Measurements from ENCODE around the gene RP2. TPM values are rescaled to one million over a fixed set of nuclear protein-coding genes. Genes with fewer than 3 reads are reported as not detected.

RP2 gene
- total and polyA plus RNA-seq, 4 donors, result 3.2 to 11.5 (median 7.3) TPM

DNA sequence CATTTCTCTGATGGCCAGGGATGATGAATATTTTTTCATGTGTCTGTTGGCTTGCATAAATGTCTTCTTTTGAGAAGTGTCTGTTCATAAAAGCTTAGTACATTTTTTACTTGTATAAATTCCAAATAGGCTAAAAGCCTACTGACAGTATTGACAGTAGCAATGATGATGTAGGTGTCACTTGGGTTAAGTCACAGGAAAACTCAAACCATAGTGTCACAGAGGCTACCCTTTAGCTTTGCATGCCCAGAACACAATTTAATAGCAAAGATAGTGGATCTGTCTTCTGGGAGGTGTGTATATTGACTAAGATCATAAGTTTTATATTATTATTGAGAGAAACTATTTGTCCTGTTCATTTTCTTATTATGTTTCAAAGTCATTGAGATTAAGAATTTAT, 8.1 kb downstream of the RP2 start:
- DNase-seq (ENCODE audit: low spot score), result no peak
- TF ChIP-seq, protein P1, sequence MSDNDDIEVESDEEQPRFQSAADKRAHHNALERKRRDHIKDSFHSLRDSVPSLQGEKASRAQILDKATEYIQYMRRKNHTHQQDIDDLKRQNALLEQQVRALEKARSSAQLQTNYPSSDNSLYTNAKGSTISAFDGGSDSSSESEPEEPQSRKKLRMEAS (IDR thresholded peaks at IDR 0.05), result no peak
- no peak for TF ChIP-seq GABPA (IDR thresholded peaks at IDR 0.05 in 1 of 2, conservative IDR thresholded peaks at IDR 0.05 in 1 of 2)
- TF ChIP-seq, protein P2, sequence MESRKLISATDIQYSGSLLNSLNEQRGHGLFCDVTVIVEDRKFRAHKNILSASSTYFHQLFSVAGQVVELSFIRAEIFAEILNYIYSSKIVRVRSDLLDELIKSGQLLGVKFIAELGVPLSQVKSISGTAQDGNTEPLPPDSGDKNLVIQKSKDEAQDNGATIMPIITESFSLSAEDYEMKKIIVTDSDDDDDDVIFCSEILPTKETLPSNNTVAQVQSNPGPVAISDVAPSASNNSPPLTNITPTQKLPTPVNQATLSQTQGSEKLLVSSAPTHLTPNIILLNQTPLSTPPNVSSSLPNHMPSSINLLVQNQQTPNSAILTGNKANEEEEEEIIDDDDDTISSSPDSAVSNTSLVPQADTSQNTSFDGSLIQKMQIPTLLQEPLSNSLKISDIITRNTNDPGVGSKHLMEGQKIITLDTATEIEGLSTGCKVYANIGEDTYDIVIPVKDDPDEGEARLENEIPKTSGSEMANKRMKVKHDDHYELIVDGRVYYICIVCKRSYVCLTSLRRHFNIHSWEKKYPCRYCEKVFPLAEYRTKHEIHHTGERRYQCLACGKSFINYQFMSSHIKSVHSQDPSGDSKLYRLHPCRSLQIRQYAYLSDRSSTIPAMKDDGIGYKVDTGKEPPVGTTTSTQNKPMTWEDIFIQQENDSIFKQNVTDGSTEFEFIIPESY (IDR thresholded peaks at IDR 0.05), result no peak
- no peak for TF ChIP-seq SP1 (IDR thresholded peaks at IDR 0.05)
- no peak for TF ChIP-seq HNF4A (conservative IDR thresholded peaks at IDR 0.05)
- TF ChIP-seq FOXA2 (IDR thresholded peaks at IDR 0.05), result no peak
- TF ChIP-seq FOXA1 (IDR thresholded peaks at IDR 0.05), result no peak
- TF ChIP-seq, protein P3, sequence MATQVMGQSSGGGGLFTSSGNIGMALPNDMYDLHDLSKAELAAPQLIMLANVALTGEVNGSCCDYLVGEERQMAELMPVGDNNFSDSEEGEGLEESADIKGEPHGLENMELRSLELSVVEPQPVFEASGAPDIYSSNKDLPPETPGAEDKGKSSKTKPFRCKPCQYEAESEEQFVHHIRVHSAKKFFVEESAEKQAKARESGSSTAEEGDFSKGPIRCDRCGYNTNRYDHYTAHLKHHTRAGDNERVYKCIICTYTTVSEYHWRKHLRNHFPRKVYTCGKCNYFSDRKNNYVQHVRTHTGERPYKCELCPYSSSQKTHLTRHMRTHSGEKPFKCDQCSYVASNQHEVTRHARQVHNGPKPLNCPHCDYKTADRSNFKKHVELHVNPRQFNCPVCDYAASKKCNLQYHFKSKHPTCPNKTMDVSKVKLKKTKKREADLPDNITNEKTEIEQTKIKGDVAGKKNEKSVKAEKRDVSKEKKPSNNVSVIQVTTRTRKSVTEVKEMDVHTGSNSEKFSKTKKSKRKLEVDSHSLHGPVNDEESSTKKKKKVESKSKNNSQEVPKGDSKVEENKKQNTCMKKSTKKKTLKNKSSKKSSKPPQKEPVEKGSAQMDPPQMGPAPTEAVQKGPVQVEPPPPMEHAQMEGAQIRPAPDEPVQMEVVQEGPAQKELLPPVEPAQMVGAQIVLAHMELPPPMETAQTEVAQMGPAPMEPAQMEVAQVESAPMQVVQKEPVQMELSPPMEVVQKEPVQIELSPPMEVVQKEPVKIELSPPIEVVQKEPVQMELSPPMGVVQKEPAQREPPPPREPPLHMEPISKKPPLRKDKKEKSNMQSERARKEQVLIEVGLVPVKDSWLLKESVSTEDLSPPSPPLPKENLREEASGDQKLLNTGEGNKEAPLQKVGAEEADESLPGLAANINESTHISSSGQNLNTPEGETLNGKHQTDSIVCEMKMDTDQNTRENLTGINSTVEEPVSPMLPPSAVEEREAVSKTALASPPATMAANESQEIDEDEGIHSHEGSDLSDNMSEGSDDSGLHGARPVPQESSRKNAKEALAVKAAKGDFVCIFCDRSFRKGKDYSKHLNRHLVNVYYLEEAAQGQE (IDR thresholded peaks at IDR 0.05), result no peak
- TF ChIP-seq, protein P4, sequence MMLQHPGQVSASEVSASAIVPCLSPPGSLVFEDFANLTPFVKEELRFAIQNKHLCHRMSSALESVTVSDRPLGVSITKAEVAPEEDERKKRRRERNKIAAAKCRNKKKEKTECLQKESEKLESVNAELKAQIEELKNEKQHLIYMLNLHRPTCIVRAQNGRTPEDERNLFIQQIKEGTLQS (IDR thresholded peaks at IDR 0.05), result no peak
- TF ChIP-seq YY1 (IDR thresholded peaks at IDR 0.05), result no peak
- no peak for TF ChIP-seq EGR1 (IDR thresholded peaks at IDR 0.05; ENCODE audit: low read depth in 2 of 2)
- Histone ChIP-seq H3K27me3 (ENCODE audit: control insufficient read depth in 4 of 4, insufficient read depth in 4 of 4, low read length in 3 of 4) (no peaks in the 10 kb centered on the region), H3K9me3 (ENCODE audit: control insufficient read depth in 4 of 4, low read length in 3 of 4) (no peaks in the 10 kb centered on the region), H3K36me3 (ENCODE audit: control insufficient read depth in 4 of 4, insufficient read depth in 3 of 4, low read depth in 1 of 4, low read length in 3 of 4) (no peaks in the 10 kb centered on the region), H3K9ac (ENCODE audit: low read depth in 1 of 2, low read length in 2 of 2) (no peak overlapping the region), H3K4me3 (ENCODE audit: low read depth in 1 of 3, low read length in 3 of 3) (no peak overlapping the region), H3K27ac (ENCODE audit: low read depth in 1 of 2, low read length in 2 of 2) (no peak overlapping the region), H3K4me1 (ENCODE audit: control insufficient read depth in 4 of 4, insufficient read depth in 4 of 4, low read length in 3 of 4) (no peaks in the 10 kb centered on the region)

DNA sequence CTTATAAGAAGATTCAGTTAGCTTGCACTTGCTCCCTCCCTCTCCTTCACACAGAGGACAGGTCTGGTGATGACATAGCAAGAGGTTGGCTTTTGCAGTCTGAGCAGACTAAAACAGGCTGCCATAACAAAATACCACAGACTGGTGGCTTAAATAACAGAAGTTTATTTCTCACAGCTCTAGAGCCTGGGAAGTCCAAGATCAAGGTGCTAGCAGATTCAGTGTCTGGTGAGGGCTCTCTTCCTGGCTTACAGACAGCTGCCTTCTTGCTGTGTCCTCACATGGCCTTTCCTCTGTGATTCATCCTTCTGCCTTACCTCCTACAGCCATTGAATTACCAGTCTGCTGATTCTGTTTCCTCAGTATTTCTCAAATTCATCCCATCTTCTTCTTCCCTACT, 13.1 kb downstream of the RP2 start:
- H3K4me1 ChIP-seq (ENCODE audit: control insufficient read depth in 4 of 4, insufficient read depth in 4 of 4, low read length in 3 of 4), result no peaks in the 10 kb centered on the region
- DNase-seq (ENCODE audit: low spot score), result no peak
- H3K27ac ChIP-seq (ENCODE audit: low read depth in 1 of 2, low read length in 2 of 2), result no peak overlapping the region
- H3K4me3 ChIP-seq (ENCODE audit: low read depth in 1 of 3, low read length in 3 of 3), result no peak overlapping the region
- H3K9me3 ChIP-seq (ENCODE audit: control insufficient read depth in 4 of 4, low read length in 3 of 4), result no peaks in the 10 kb centered on the region
- TF ChIP-seq, protein P2 (IDR thresholded peaks at IDR 0.05), result no peak
- TF ChIP-seq HNF4A (conservative IDR thresholded peaks at IDR 0.05) (no peak), GABPA (IDR thresholded peaks at IDR 0.05 in 1 of 2, conservative IDR thresholded peaks at IDR 0.05 in 1 of 2) (no peak), RXRA (IDR thresholded peaks at IDR 0.05) (no peak), FOXA2 (IDR thresholded peaks at IDR 0.05) (no peak), TAF1 (conservative IDR thresholded peaks at IDR 0.05) (no peak), FOXA1 (IDR thresholded peaks at IDR 0.05) (no peak), NR2F2 (IDR thresholded peaks at IDR 0.05) (no peak), EGR1 (IDR thresholded peaks at IDR 0.05; ENCODE audit: low read depth in 2 of 2) (no peak)
- TF ChIP-seq, protein P4 (IDR thresholded peaks at IDR 0.05), result no peak
- TF ChIP-seq, protein P5, sequence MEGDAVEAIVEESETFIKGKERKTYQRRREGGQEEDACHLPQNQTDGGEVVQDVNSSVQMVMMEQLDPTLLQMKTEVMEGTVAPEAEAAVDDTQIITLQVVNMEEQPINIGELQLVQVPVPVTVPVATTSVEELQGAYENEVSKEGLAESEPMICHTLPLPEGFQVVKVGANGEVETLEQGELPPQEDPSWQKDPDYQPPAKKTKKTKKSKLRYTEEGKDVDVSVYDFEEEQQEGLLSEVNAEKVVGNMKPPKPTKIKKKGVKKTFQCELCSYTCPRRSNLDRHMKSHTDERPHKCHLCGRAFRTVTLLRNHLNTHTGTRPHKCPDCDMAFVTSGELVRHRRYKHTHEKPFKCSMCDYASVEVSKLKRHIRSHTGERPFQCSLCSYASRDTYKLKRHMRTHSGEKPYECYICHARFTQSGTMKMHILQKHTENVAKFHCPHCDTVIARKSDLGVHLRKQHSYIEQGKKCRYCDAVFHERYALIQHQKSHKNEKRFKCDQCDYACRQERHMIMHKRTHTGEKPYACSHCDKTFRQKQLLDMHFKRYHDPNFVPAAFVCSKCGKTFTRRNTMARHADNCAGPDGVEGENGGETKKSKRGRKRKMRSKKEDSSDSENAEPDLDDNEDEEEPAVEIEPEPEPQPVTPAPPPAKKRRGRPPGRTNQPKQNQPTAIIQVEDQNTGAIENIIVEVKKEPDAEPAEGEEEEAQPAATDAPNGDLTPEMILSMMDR (IDR thresholded peaks at IDR 0.05; ENCODE audit: low read depth, low read length, missing input control), result no peak
- H3K9ac ChIP-seq (ENCODE audit: low read depth in 1 of 2, low read length in 2 of 2), result no peak overlapping the region
- H3K36me3 ChIP-seq (ENCODE audit: control insufficient read depth in 4 of 4, insufficient read depth in 3 of 4, low read depth in 1 of 4, low read length in 3 of 4), result no peaks in the 10 kb centered on the region
- no peaks in the 10 kb centered on the region for H3K27me3 ChIP-seq (ENCODE audit: control insufficient read depth in 4 of 4, insufficient read depth in 4 of 4, low read length in 3 of 4)
